ENCODE results near the gene GPHA2. TPM values are rescaled to one million over a fixed set of nuclear protein-coding genes. Genes with fewer than 3 reads are reported as not detected.

GPHA2 gene
- total and polyA plus RNA-seq, 2 donors (not counting 1 experiment from before 2014, with no cell fraction given), result not detected

- Histone ChIP-seq H2AFZ (ENCODE audit: low read length) (no peak overlapping the region), H3K36me3 (ENCODE audit: control insufficient read depth, insufficient read depth, low read length) (peaks cover 5% of the 10 kb centered on the region), H3K4me3 (replicated peaks in 1 of 4; ENCODE audit: control extremely low read depth in 1 of 4, insufficient read depth in 1 of 4, low read depth in 3 of 4, low read length in 4 of 4) (no peak overlapping the region), H3K27ac (ENCODE audit: insufficient read depth, low read length) (no peak overlapping the region), H3K4me2 (ENCODE audit: extremely low read depth, insufficient read depth, low read length) (no peak overlapping the region), H3K79me2 (ENCODE audit: control insufficient read depth, insufficient read depth, low read length) (no peaks in the 10 kb centered on the region), H3K9ac (ENCODE audit: insufficient read depth, low read length) (no peak overlapping the region), H3K27me3 (ENCODE audit: control insufficient read depth, insufficient read depth, low read length) (no peaks in the 10 kb centered on the region), H3K4me1 (ENCODE audit: control insufficient read depth, extremely low read depth, insufficient read depth, low read length) (peaks cover 3% of the 10 kb centered on the region), H4K20me1 (ENCODE audit: control insufficient read depth, extremely low read depth, insufficient read depth, low read length) (no peaks in the 10 kb centered on the region), H3K9me3 (ENCODE audit: control insufficient read depth, insufficient read depth, low read depth, low read length) (no peaks in the 10 kb centered on the region)
- no peak for DNase-seq (ENCODE audit: low read depth in 2 of 2)
- no peak for TF ChIP-seq CTCF (conservative IDR thresholded peaks at IDR 0.05 in 1 of 2, IDR thresholded peaks at IDR 0.05 in 1 of 2; ENCODE audit: low read depth in 1 of 2, low read length in 2 of 2)
- TF ChIP-seq EZH2 (IDR thresholded peaks at IDR 0.05; ENCODE audit: low read length, missing control alignments), result no peak
Measured at GRCh38 chr11:64892838-64893193, 42.9 kb downstream of the GPHA2 start.

GRCh38 chr11:64892411-64892831 is 43.3 kb downstream of the GPHA2 start:
- Histone ChIP-seq H3K36me3 (ENCODE audit: control insufficient read depth, insufficient read depth, low read length) (peaks cover 5% of the 10 kb centered on the region), H2AFZ (ENCODE audit: low read length) (no peak overlapping the region), H3K9me3 (ENCODE audit: control insufficient read depth, insufficient read depth, low read depth, low read length) (no peaks in the 10 kb centered on the region), H3K79me2 (ENCODE audit: control insufficient read depth, insufficient read depth, low read length) (no peaks in the 10 kb centered on the region), H3K9ac (ENCODE audit: insufficient read depth, low read length) (no peak overlapping the region), H3K4me3 (replicated peaks in 1 of 4; ENCODE audit: control extremely low read depth in 1 of 4, insufficient read depth in 1 of 4, low read depth in 3 of 4, low read length in 4 of 4) (no peak overlapping the region), H3K27me3 (ENCODE audit: control insufficient read depth, insufficient read depth, low read length) (no peaks in the 10 kb centered on the region), H3K4me1 (ENCODE audit: control insufficient read depth, extremely low read depth, insufficient read depth, low read length) (peaks cover 3% of the 10 kb centered on the region), H3K4me2 (ENCODE audit: extremely low read depth, insufficient read depth, low read length) (no peak overlapping the region), H3K27ac (ENCODE audit: insufficient read depth, low read length) (no peak overlapping the region), H4K20me1 (ENCODE audit: control insufficient read depth, extremely low read depth, insufficient read depth, low read length) (no peaks in the 10 kb centered on the region)
- no peak for TF ChIP-seq EZH2 (IDR thresholded peaks at IDR 0.05; ENCODE audit: low read length, missing control alignments)
- no peak for TF ChIP-seq CTCF (conservative IDR thresholded peaks at IDR 0.05 in 1 of 2, IDR thresholded peaks at IDR 0.05 in 1 of 2; ENCODE audit: low read depth in 1 of 2, low read length in 2 of 2)
- DNase-seq (ENCODE audit: low read depth in 2 of 2), result no peak

GRCh38 chr11:64891880-64892279 is 43.8 kb downstream of the GPHA2 start:
- Histone ChIP-seq H3K36me3 (ENCODE audit: control insufficient read depth, insufficient read depth, low read length) (peaks cover 2% of the 10 kb centered on the region), H3K79me2 (ENCODE audit: control insufficient read depth, insufficient read depth, low read length) (no peaks in the 10 kb centered on the region), H3K27ac (ENCODE audit: insufficient read depth, low read length) (no peak overlapping the region), H3K9ac (ENCODE audit: insufficient read depth, low read length) (no peak overlapping the region), H3K4me1 (ENCODE audit: control insufficient read depth, extremely low read depth, insufficient read depth, low read length) (peaks cover 3% of the 10 kb centered on the region), H4K20me1 (ENCODE audit: control insufficient read depth, extremely low read depth, insufficient read depth, low read length) (no peaks in the 10 kb centered on the region), H2AFZ (ENCODE audit: low read length) (no peak overlapping the region), H3K27me3 (ENCODE audit: control insufficient read depth, insufficient read depth, low read length) (no peaks in the 10 kb centered on the region), H3K4me2 (ENCODE audit: extremely low read depth, insufficient read depth, low read length) (no peak overlapping the region), H3K4me3 (replicated peaks in 1 of 4; ENCODE audit: control extremely low read depth in 1 of 4, insufficient read depth in 1 of 4, low read depth in 3 of 4, low read length in 4 of 4) (no peak overlapping the region), H3K9me3 (ENCODE audit: control insufficient read depth, insufficient read depth, low read depth, low read length) (no peaks in the 10 kb centered on the region)
- TF ChIP-seq EZH2 (IDR thresholded peaks at IDR 0.05; ENCODE audit: low read length, missing control alignments) (no peak), CTCF (conservative IDR thresholded peaks at IDR 0.05 in 1 of 2, IDR thresholded peaks at IDR 0.05 in 1 of 2; ENCODE audit: low read depth in 1 of 2, low read length in 2 of 2) (no peak)
- no peak for DNase-seq (ENCODE audit: low read depth in 2 of 2)
